Kidney glomerular epithelial cell (primary cell): Measurements from ENCODE around the gene BATF.
A peak's percentile ranks its signal among the peaks of the same experiment; 100 is the strongest.

Source experiments
- DNase-seq: peaks from one replicate; lab custom pipeline; 2025; lab: John Stamatoyannopoulos, UW

The BATF gene

DNA sequence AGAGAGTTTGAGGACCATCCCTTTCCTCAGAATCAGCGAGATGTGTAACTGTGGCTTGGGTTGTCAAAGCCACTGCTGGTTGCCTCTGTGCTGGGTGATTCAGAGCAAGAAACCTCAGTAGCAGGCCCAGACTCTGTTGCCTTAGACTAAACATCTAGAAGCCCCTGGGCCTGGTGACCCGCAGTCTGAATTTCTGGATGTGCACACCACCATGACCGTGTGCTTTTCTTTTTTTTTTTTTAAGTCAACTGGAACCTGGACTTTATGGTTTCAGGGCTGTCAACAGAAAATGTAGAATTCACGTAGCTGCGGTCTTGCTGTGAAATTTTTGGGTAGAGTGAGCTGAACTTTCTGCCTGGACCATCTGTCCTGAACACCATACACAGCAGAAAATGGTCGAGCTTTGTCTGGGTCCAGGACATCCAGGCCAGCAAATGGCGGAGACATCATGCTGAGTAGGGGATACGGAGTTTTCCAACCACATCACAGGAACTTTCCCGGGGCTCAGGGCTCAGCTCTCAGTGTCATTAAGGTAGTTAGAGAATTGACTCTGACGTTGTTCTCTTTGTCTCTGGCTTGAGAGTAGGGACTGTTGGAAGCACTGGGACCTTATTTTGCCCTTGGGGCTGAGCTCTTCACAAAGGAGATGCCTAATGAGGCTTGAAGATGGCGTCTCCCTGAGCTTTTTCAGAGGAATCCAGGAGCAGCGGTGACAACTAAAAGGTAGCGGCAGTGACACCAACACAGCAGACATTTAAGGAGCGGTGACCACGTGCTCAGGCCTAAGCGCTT, 23.0 kb upstream of the BATF start:
- DNase-seq, result no peak

- DNase-seq, result no peak
These were observed 21.2 kb upstream of the BATF start for GRCh38 chr14:75501080-75501479.

DNA sequence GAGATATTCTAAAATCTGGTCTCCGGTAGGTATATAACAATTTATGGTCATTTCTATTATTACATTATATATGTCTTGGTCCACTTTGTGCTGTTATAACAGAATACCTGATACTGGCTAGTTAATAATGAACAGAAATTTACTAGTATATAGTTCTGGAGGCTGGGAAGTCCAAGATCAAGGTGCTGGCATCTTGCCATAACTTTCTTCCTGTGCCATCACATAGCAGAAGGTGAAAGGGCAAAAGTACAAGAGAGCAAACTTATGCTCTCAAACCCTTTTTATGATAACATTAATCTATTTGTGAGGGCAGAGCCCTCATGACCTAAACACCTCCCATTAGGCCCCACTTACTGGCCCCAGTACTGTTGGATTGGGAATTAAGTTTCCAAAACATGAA, 17.9 kb upstream of the BATF start:
- no peak for DNase-seq

DNA sequence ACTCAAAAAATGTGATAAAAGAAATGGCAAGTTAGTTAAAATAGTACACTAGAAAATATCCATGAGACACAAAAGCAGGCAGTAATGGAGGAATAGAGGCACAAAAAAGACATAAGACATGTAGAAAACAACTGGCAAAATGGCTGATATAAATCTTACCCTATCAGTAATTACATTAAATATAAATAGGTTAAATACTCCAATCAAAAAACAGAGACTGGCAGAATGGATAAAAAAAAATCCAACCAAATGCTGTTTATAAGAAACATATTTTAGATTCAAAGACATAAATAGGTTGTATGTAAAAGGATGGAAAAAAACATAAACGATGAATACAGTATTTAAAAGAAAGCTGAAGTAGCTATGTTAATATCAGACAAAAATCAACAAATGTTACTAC, 15.3 kb upstream of the BATF start:
- DNase-seq, result no peak

DNA sequence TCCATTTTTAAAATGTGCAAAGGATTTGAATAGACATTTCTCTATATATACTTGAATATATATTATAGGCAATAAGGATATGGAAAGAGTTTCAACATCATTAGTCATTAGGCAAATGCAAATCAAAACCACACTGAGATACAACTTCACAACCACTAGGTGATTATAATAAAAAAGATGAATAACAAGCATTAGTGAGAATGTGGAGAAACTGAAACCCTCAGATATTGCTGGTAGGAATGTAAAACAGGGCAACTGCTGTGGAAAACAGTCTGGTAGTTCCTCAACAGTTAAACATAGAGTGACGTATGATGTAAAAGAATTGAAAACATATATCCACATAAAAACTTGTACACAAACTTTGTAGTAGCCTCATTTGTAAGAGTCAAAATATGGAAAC, 11.7 kb upstream of the BATF start:
- DNase-seq, result no peak

DNA sequence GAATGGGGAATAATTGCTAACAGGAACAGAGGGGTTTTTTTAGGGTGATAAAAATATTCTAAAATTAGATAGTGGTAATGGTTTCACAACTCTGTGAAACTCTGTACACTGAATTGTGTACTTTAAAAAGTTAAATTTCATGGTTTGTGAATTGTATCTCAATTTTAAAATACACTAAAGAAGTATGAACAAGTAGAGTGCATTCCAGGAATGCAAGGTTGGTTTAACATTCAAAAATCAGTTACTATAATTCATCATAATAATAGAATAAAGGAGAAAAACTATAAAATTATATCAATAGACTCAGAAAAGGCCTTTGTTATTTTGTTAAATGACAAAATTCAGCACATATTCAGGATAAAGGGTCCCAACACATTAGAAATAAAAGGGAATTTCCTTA, 11.1 kb upstream of the BATF start:
- no peak for DNase-seq

GRCh38 chr14:75513911-75514672, 8.2 kb upstream of the BATF start:
- no peak for DNase-seq

- DNase-seq, result no peak
These were observed 7.3 kb upstream of the BATF start for GRCh38 chr14:75514673-75515628.

GRCh38 chr14:75515629-75515996, 6.7 kb upstream of the BATF start:
- DNase-seq, result no peak

DNA sequence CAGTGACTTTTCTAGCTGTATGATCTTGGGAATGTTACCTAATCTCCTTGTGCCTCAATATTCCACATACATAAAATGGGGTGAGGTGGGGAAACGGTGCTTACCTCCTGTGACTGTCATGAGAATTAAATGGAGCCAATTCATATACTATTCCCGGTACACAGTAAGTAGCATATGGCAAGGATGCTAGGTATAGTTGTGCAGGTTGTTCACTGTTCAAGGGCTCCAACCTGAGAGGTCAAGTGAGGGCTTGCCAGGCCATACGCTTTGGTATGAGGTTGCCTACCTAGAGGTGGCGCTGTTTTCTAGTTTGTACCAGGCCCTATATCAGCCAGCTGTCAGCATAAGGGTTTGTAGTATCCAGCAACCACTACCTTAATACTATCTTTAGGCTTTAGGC, 3.6 kb upstream of the BATF start:
- no peak for DNase-seq

- DNase-seq, result no peak
These were observed 2.9 kb upstream of the BATF start for GRCh38 chr14:75519394-75519793.

- no peak for DNase-seq
These were observed 2.2 kb upstream of the BATF start for GRCh38 chr14:75519826-75520728.

DNA sequence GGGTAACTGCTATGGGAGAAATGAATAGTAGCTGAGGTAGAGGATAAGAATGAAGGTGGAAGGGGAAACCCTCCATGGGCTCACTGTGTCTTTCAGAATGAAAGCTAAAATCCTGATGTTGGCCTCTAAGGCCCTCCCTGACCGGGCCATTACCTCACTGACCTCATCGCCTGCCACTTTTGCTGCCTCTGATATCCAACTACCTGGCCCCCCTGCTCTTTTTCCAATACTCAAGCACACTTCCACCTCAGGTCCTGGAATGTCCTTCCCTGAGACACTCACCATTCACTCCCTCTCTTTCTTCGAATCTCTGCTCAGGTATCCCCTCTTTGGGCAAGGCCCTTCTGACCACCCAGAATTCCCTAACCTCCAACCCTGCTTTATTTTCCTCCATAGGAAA, 1.4 kb upstream of the BATF start:
- DNase-seq, result no peak

GRCh38 chr14:75521415-75522199, 662 bp upstream of the BATF start:
- no peak for DNase-seq

- DNase-seq, result no peak
These were observed 682 bp downstream of the BATF start for GRCh38 chr14:75522983-75523318.

- no peak for DNase-seq
These were observed 1.5 kb downstream of the BATF start for GRCh38 chr14:75523771-75524171.

DNA sequence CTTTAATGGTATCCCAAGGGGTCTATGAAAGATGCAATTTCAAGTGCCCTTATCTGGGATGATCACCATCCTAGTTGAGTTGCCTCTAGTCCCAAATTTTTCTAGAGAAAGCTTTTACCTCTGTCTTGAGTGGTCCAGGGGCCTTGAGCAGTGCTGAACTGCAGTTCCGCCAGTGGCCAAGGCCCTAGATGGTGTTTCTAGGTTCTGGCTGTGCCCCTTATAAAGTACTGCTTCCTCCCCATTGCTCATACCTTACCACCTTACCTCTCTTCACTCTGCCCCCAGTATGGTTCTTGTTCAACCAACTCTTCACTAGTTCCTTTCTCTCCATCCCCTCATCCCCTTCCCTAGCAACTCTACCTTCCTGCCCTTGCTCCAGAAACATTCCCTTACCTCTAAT, 3.7 kb downstream of the BATF start:
- DNase-seq, result no peak

DNA sequence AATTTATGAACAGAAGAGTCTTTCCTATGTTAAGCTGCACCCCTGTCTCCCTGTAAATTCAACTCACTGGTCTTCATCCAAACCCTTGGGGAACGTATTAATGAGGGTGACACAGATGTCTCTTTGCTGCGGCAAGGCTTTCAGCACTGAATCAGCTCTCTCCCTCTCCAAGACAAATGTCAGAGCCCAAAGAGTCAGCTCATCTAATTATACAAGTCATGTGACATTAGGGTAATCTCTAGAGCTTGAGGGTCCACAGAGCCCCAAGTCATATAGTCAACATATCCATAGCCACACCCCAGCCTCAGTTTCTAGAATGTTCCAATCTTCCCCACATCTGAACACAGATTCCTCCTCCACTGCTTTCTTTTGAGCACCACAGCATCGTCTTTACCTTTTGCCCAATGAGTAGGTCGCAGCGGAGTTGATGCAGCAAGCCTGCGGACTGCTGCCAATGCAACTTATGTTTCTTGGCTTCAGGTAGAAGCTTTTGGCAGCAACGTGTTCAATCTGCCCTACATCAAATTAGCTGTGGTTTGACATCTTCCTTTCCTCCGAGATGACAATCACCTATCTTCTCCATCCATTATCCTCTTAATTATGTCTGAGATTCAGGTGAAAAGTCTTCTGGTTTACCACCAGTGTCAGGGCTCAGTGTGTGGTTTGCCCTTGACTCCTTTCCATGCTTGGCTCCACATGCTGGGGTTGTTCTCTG, 5.3 kb downstream of the BATF start:
- DNase-seq, result no peak

GRCh38 chr14:75531256-75531655, 9.0 kb downstream of the BATF start:
- DNase-seq, result no peak

DNA sequence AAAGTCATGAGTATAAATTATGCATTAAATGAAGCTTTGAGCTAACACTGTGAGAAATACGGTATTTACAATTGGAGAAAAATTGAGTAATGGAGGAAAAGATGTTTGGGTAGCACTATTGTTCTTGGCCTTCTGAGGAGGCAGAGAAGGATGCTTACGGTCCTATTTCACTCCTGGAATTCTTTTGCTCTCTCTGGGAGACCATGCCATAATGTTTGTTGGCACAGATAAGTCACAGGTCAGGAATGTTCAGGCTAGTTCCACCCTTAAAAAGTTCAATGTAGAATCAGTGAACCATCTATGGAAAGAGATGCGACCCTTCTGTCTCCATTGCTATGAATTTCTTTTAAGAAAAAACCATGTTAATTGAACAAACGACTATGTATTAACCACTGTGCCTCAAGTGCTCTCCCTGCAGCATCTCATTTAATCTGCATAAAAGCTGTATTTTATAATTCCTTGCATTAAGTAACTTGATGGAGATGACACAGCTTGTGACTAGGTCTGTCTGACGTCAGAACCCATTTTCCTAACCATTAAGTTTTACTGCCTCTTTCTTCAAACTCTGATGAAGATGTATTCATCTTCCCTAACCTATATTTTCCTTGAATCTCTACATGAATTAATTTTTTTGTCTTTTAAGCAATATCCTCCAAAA, 9.5 kb downstream of the BATF start:
- DNase-seq, result peak; percentile 64
